Left kidney (tissue), 2 donors: ENCODE data around the gene SLC23A2. TPM values are rescaled to one million over a fixed set of nuclear protein-coding genes. Genes with fewer than 3 reads are reported as not detected.
A peak's percentile ranks its signal among the peaks of the same experiment; 100 is the strongest.

Source experiments
- DNase-seq: peaks from one replicate; pipeline ENCODE4 v3.0.0-alpha.2; 2013
- polyA plus RNA-seq: library from polyadenylated mRNA; unstranded; fragments of 120-200 nt; gene quantifications from one replicate; pipeline ENCODE4 v1.2.1, GENCODE V29; 2013; ENCODE audit not compliant: insufficient read length

SLC23A2 gene
- polyA plus RNA-seq, 1 donor, result 25.9 TPM

DNA sequence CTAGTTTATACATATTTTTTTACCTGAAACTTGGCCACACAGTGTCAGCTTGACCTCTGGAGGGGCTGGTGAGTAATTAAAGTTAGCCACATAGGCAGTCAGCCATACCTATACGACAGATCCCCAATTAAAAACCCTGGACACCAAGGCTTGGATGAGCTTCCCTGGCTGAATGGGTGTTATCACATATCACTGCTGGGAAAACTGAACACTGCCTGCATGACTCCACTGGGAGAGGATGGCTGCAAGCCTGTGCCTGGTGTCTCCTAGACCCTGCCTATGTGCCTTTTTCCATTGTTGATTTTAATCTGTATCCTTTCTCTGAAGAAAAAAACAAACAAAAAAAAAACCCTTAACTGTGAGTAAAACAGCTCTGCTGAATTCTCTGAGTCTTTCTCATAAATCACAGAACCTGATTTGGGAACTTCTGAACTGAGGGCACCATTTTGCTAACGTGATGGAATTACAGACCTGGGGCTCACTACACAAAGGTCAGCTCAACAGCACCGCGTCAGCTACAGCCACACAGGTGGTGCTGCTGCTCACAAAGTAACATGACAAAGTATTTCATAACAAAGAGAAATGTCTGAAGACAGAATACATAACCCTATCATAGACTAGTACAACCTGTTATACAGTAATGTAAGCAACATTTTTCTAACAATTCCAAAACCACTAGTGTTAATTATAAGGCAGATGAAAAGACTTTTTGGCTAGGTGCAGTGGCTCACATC is 97.0 kb downstream of the SLC23A2 start:
- DNase-seq, result no peak

DNA sequence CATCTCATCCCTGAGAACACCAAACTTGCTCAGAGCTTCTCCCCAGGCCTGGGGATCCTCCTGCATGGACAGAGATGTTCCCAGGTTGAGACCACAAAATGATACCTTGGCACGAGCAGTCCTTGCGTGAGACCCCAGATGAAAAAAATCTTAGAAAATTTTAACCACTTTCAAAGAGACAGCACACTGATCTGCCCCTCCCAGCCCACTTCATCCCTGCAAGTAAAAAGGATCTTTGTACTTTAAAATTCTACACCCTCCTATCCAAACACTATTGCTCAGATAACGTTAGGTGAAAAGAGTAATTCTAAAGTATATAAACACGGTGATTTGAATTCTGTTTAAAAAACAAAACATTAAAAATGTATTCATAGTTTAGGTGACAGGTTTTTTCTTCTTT is 98.5 kb downstream of the SLC23A2 start:
- no peak for DNase-seq

DNA sequence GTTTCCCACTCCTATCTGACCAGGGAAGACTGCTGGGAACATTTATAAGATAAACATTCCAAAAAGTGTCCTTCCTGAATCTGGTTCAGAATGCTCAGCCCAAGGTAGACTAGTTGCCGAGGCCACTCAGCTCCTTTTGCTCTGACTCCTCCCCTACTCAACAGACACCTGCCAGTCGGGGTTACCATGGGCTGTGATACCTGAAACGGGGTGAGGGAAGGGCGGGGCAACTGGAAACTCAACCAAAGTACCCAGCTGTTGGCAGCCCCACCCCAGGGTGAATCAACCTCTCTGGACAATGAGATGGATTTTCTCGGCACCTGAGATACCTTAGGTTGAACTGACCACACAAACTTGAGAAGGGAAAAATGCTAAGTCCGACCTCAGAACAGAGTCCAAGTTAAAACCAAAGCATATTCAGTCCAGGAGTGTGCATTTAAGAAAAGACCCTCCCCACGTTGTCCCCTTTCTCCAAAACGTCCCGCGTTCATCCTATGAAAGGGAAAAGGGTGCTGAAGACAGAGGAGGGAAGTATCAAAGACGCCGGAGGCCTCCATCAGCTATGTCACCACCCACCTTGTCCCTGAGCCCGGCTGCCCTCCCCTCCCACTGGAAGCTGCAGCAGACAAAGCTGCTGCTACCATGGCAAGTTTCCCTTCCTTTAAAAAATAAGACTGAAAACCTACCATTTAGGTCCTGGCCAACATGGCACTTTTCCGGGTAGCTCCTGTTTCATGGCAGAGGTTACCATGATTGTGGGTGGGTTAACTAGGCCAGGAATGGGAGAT is 100.1 kb downstream of the SLC23A2 start:
- DNase-seq, result no peak

DNA sequence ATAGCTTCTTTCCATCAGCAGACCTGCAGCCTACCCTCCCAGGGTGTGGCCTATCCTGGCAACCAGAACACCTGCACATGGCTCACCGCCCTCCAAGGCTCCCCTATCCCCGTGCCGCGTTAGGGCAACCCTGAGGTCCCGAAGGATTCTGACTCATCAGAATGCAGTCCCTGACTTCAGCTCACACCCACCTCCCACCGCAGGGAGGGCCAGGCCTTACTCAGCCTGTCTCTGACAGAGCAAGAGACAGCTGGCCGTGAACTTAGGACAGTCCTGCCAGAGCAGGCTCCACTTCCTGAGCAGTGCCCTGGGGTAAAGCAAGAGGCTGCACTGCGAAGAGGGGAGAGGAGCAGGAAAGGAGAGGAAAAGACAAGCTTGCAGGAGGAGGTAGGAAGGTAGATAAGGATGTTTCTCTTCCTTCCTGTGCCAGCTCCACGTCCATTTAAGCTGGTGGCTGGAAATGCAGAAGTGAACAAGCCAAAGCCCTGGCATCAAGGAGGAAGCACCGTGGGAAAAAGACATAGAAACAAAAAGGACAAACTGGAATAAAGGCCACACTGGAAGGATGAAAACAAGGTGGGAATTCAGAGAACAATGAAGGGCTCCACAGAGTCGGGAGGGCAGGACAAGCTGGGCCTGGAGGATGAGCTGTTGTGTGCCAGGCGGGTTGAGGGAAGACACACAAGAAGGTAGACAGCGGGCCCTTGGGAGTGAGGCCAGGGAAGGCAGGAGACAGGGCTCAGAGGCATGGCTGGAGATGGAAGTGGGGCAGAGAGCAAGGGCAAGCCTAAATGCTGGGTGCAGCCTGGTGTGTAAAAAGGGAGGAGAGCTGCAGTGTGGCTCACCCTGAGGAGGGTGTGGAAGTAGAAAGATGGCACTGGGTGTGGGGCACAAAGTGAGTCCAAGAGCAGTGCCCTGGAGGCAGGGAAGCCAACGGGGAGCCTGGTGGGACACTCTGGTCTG is 102.7 kb downstream of the SLC23A2 start:
- DNase-seq, result no peak

DNA sequence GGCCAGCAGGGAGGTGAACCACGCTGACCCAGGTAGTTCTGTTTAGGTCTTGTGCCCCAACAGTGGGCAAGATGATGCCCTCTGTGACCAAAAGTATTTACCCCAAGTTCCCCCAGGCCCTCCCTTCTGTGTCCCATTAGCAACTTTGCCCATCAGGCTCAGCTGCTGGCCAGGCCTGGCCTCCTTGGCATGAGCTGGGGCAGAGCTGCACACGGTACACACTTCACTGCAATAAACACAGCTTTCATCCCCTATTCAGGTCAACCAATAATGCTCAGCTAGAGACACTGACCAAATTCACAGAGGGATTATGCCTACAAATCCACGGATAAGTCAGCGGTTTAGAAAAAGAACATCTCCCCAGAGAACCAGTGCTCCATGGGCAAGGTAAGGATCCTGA is 103.7 kb downstream of the SLC23A2 start:
- no peak for DNase-seq

DNA sequence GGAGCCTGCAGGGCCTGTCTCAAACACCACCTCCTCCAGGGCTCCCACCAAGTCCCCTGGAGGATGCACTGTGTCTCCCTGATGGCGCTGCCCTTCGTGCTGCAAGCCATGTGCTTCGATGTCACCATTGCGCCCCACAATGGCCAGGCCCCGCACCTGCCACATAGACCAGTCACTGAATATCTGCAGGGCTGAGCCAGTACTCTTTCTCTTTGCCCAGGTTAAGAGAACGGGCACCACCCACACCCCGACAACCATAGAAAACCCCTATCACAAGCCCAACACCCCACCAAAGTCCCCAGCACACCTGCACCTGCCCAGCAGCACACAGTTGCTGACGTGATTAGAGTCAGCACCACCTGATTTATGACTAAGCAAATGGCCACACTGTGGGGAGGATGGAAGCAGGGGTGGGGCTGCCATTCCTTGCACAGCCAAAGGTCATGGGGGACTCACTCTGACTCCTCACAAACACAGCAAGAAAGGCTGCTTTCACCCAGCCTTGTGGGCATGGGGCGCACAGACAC is 104.3 kb downstream of the SLC23A2 start:
- DNase-seq, result no peak

DNA sequence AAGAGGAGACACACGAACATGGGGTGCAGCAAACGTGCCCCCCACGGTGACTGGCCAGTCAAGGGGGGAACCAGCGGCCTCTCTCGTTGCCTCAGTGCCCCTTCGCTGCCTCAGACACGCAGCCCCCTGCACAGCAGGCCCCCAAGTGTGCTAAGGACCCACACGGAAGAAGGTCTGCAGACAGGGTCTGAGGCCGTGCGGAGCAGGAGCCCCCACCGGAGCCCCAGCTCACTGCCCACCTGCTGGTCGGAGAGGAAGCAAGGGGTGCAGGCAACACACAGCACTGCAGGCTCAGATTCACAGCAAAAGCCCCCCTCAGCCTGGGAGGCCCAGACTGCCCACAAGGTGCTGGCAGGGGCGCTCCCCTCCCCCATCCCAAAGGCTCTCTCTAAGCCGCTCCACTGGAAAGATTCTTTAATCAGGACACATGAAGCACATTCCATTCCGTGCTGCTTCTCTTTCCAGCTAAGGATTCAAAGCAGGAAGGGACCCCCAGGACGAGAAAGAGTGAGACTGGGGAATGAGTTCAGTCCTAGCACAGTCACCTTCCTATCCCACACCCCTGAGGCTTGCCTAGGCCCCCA is 105.1 kb downstream of the SLC23A2 start:
- no peak for DNase-seq

DNA sequence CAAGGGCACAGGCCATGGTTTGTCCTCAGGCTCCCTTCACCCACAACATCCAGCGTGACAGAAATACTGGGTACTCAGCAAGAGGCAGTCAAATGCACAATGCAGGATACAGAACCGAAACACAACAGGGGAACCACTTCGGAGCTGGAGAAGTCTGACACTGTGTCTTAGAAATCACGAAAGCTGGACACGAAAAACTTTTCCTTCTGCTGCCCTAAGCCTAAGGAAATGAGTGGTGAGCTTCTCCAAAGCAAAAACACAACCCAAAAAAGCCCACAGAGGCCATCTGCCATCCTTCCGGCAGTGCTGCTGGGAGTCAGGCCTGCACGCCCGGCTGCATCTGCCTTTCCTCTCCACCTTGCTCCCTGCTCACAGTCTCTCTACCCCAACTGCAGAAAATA is 106.3 kb downstream of the SLC23A2 start:
- DNase-seq, result no peak

DNA sequence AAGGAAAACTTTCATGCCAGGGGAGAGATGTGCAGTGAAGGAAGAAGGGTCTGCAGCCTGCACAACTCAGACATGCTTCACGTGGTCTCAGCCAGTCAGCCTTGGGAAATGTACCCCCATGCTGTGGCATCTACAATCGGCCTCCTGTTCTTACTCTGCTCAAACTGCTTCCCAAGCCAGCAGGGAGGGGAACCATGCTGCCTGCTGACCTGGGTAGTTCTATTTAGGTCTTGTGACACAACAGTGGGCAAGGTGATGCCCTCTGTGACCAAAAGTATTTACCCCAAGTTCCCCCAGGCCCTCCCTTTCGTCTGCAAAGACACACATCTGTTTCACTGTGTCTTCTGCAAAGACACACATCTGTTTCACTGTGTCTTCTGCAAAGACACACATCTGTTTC is 106.9 kb downstream of the SLC23A2 start:
- no peak for DNase-seq

DNA sequence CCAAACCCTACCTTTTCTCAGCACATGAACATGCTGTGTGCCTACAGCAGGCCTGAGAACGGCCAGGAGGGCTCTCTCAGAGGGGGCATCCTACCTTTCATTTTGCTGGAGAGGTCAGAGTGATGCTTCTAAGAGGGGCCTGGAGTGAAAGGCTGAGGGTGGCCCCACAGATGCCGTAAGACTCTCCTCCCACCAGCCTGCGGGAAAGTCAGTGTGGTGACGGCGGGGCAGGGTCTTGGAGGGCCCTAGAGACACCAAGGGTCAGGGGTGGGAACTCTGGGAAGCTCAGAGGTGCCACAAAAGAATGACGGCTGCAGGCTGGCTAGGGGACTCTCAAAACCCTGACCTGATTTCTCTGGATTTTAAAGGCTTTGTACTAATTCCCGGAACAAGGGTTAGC is 107.6 kb downstream of the SLC23A2 start:
- no peak for DNase-seq

DNA sequence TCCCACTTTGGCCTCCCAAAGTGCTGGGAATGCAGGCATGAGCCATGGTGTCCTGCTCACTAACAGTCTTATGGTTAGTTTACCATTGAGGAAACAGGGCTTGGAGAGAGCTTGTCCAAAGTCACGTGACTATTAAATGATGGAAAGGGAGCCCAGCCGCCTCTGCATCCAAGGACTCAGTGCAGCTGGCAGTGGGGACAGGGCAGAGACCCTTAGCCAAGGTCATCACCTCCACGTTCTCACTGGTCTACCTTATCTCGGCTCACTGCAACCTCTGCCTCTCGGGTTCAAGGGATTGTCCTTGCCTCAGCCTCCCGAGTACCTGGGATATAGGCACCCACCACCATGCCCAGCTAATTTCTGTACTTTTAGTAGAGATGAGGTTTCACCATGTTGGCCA is 109.3 kb downstream of the SLC23A2 start:
- no peak for DNase-seq

DNA sequence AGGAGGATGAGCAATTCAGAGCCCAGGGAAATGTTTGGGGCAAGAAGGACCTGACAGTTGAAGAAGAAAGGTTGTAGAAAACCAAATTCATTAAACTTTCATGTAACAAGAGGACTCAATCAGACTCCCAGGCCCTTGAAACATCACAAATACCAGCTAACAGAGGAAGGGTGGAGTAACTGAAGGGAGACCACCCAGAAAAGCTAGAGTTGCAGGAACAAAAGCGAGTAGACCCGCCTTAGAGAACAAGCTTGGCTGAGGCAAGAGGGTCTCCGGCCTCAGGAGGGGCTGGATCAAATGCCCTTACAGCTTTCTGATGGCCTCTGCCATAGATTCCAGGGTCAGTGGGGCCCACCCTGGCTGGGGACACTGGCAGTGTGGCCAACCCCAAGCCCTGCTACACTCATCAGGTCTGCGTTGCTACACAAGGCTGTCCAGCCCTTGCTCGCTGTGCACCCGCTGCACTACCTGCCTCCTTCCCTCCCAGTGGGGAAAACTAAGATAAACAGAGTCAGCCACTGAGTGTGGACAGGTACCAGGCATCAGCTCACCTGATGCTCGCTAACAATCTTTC is 110.0 kb downstream of the SLC23A2 start:
- DNase-seq, result no peak

DNA sequence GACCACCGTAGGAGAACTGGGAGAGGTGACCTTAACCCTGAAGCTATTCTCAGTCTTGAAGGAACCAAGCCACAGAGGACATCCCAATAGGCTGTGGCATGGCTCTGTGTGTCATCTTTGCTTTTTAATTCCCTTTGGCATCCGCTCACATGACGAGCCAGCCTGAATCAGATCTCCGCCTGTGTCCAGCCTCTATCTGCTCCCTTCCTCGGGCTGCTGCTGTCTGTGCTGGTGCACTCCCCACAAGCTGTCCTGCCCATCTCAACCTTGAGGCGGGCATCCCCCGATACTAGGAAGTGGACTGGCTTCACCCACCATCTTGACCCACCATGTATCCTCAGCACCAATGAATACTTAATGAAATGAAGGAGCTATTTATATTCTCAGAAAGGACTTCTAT is 111.9 kb downstream of the SLC23A2 start:
- no peak for DNase-seq

DNA sequence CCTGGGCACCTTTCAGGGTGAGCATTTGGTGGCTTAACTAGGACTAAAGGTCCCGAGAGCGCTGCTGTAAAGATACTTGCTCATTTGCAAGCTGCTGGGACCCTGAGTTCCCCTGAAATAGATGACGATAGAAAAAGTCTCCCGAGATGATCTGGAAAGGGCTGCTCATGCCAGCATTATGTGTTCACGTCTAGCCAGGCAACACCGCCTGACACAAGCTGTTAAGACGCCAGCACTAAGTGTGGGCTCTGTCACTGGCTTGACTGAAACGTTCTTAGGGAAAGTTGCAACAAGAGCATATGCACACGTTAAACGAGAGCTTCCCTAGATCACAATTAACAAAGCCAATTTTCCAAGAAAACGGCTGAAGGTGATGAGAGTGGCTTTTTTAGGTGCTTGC is 113.7 kb downstream of the SLC23A2 start:
- DNase-seq, result no peak

DNA sequence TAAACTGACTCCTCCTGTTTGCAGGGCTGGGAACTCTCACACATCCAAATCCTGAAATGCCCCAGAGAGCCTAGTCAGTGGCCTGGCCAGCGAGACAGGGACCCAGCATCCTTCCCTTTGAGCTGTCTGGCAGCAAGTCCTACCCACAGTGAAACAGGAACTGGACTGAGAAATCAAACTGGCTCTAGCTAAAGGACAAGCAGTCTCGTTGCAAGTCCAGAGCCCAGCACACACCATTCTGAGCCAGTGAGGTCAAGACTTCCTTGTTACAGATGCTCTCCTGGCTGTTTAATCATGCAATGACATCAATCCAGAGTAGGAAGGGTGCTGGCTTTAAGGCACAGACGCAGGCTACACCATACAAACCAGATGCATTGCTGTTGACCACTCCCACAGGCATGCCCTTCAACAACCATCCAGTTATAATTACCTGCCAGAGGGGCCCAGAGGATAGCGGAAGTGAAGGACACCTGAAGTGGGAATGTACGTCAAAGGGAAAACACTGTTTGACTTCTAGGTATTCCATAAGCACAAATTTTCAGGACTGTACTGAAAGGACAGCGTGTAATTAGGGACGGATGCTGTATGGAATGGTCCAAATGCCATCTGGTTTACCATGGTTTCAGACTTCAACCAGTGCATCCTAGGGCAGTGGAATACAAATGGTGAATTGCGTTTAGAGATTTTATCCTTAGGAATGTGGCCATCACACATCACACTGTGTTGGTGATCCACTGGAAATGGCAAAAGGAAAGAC is 114.4 kb downstream of the SLC23A2 start:
- DNase-seq, result no peak

DNA sequence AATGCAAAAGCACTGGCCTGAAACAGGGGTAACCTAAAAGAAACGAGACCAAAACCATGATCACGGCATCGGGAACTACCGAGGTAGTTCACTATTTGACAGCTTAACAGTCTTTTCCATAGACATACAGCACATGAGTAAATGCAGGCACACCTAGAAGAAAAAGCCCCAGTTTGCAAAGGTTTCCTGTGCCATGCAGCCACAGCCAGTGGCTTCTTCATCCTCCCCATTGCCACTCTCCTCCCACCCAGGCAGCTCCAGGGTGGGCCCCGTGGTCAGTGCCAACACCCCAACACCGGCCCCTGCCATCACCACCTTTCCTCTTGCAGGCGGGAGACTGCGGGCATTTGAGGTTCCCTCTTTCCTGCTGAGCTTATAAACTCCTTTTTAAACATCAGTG is 115.4 kb downstream of the SLC23A2 start:
- DNase-seq, result no peak

DNA sequence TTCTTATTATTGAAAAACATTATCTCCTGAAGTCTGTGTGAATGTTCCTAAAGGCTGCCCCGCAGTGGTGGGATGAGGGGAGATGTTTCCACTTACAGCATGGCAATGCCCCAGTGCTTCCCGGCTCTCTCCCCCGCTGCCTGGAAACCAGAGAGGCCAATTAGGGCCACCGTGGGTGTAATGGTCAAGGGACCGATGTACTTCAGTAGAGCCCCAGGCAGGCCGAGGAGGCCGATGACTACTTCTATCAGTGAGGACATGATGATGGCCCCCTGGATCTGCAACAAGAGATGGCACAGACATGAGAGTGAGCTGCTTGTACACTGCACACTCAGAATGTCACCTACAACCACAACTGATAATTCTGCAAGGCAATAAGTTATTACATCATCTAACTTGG is 117.8 kb downstream of the SLC23A2 start:
- DNase-seq, result peak; percentile 32

DNA sequence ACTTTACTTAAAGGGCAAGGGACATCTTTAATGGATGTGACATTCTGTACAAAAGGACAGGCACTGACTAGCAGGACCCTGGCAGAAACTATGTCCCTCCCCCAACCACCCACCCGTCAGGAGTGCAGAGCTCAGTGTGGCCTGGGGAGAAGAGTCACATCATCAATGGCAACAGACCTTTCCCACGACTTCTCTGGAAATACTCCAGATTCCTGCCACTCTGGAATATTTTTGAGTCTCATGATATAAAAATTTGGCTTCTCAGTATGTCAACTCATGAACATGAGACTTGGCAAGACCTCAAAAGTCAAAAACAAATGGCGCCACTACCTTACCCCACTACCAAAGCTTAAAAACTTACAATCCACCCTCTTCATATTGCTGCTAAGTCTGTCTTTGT is 118.3 kb downstream of the SLC23A2 start:
- no peak for DNase-seq

DNA sequence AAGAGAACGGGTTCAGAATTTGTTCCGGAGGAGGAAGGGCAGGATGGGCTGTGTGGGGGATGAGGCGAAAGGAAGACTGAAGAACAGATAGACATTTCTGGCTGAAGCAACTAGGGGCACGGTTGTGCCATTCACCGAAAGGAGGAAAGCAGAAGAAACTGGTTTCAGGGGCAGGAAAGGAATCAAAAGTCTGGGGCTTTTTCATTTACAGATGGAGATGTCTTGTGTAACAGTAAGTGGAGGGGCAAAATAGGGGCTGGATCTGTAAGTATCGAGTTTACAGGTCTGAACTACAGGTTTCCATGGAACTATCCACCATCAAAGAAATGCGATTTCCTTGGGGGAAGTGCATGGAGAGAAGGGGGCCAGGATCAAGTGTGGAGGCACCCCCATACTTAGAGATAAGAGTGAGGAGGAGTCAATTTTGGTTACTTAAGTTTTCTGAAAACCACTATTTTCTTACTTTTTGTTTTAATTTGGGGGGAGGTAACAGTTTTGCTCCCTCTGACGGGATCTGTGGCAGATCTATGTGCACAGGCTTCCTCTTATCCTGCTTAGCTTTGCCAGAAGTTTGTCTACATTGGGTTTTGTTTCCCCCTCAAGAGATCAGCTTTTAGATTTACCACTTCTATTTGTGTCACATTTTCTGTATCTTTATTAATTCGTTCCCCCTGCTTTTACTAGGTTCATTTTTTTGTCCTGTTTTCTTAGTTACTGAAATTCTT is 120.1 kb downstream of the SLC23A2 start:
- DNase-seq, result no peak

DNA sequence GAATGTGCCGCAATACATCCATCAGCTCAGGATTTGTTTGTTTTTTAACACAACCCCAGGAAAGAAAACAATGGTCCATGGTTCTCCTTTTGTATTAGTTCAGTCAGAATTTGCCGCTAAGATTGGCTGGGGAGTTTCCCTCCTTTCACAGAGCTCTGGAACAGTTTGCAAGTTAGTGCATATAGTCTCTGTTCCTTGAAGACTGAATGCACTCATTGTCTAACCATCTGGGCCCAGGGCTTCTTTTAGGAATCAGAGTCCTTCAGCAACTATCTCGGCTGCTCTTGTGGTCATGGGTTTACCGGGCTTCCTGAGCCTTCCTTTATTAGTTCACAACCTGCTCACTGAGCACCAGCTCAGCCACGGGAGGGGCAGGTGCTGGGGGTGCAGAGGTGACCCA is 121.3 kb downstream of the SLC23A2 start:
- DNase-seq, result no peak
